Muscle layer of duodenum (tissue), 2 donors: ENCODE results near the gene CEP250.
"Not testable (repeated sequence)": the region's sequence is repeated elsewhere in the genome, so short reads cannot be mapped to it uniquely, and the experiment has no call there.

ENCODE experiments used
- H3K27ac ChIP-seq: one replicate; pipeline ENCODE4 v1.7.0; 2013; ENCODE audit warnings: mild to moderate bottlenecking, low read length
- H3K27me3 ChIP-seq: one replicate; pipeline ENCODE4 v1.7.0; 2013; ENCODE audit warnings: low read depth, mild to moderate bottlenecking, control low read depth, low read length
- H3K36me3 ChIP-seq, 2 donors: one replicate each; pipeline ENCODE4 v1.7.0; 2013; ENCODE audit warnings: low read length in 2 of 2, control low read depth in 1 of 2, mild to moderate bottlenecking in 1 of 2; ENCODE audit not compliant: insufficient read depth in 2 of 2, control insufficient read depth in 1 of 2
- H3K4me1 ChIP-seq, 2 donors: one replicate each; pipeline ENCODE4 v1.7.0; 2013; ENCODE audit warnings: low read length in 2 of 2, mild to moderate bottlenecking in 2 of 2, control low read depth in 1 of 2, moderate library complexity in 1 of 2; ENCODE audit not compliant: insufficient read depth in 2 of 2, control insufficient read depth in 1 of 2
- H3K4me3 ChIP-seq, 2 donors: one replicate each; pipeline ENCODE4 v1.7.0; 2013; ENCODE audit warnings: low read length in 2 of 2, low read depth in 1 of 2, mild to moderate bottlenecking in 1 of 2
- H3K9me3 ChIP-seq, 2 donors: one replicate each; pipeline ENCODE4 v1.7.0; 2013; ENCODE audit warnings: low read length in 2 of 2, control low read depth in 1 of 2, mild to moderate bottlenecking in 1 of 2; ENCODE audit not compliant: control insufficient read depth in 1 of 2
- donor health status: healthy.

CEP250 gene

DNA sequence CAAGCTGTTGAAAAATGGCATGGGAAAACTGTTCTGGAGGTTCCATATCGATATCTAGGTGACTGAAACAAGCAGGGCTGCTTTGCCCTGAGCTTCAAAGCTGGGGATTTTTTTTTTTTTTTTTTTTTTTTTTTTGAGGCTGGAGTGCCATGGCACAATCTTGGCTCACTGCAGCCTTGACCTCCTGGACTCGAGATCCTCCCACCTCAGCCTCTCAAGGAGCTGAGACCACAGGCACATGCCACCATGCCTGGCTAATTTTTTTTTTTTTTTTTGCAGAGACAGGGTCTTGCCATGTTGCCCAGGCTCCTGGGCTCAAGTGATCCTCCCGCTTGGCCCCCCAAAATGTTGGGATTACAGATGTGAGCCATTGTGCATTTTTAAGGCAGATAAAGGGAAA lies 97.5 kb downstream of the CEP250 start:
- Histone ChIP-seq H3K36me3 (peaks cover 57 to 85% of the 10 kb centered on the region in 2 donors), H3K9me3 (no peaks in the 10 kb centered on the region), H3K4me3 (no peak overlapping the region), H3K27me3 (no peaks in the 10 kb centered on the region), H3K4me1 (no peaks in the 10 kb centered on the region), H3K27ac (no peak overlapping the region)

DNA sequence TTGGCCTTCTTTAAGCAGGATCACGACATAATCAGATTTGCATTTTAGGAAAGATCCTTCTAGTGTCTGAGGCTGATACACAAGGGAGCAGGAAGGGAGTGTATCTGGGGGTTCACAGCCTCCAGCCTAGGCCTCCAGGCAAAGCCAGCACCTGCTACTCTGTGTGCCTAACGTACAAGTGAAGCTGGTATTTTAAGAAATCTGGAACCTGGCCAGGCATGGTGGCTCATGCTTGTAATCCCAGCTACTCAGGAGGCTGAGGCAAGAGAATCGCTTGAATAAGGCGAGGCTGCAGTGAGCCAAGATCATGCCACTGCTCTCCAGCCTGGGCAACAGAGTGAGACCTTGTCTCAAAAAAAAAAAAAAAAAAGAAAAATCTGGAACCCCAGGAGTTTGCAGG lies 100.1 kb downstream of the CEP250 start:
- not testable (repeated sequence) for H3K9me3 ChIP-seq, H3K27ac ChIP-seq, H3K4me1 ChIP-seq, H3K4me3 ChIP-seq, H3K27me3 ChIP-seq
- peaks cover 42 to 67% of the 10 kb centered on the region in 2 donors for H3K36me3 ChIP-seq

DNA sequence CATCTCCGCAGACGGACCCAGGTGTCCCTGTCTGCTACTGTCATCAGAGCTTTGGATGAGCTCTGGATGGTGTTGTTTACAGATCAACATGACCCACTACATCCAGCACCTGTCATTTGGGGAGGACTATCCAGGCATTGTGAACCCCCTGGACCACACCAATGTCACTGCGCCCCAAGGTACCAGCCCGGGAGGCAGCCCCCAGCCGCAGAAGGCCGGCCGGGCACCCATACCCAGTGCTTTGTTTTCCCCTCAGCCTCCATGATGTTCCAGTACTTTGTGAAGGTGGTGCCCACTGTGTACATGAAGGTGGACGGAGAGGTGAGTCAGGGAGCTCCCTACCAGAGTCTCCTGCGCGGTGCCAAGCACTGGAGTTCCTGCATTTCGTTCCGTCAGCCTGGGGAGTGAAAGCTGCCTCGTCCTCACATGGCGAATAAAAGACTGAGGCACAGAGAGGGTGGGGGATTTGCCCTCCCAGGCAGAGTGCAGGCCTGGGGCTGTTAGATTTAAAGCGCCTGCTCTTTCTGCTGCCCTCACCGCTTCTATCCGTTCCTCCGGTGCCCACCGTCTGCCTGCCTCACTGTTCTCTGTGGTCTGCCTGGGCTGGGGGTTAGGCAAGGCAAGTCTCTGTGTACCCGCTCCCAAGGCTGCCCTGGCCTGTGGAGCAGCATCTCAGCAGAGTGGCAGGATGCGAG lies 100.7 kb downstream of the CEP250 start:
- Histone ChIP-seq H3K9me3 (no peaks in the 10 kb centered on the region), H3K27me3 (no peaks in the 10 kb centered on the region), H3K4me3 (no peak overlapping the region), H3K4me1 (no peaks in the 10 kb centered on the region), H3K36me3 (peaks cover 39 to 61% of the 10 kb centered on the region in 2 donors), H3K27ac (no peak overlapping the region)

DNA sequence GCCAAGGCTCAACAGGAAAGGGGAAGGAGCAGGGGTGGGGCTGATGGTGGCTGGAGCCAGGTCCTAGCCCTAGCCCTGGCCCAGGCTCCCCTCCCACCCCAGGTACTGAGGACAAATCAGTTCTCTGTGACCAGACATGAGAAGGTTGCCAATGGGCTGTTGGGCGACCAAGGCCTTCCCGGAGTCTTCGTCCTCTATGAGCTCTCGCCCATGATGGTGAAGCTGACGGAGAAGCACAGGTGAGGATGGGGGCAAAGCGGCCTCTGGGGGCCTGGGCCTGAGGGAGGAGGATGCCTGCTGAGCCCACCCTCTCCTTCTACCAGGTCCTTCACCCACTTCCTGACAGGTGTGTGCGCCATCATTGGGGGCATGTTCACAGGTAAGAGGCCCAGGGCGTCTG lies 101.5 kb downstream of the CEP250 start:
- no peaks in the 10 kb centered on the region for H3K9me3 ChIP-seq
- no peaks in the 10 kb centered on the region for H3K27me3 ChIP-seq
- peaks cover 32 to 54% of the 10 kb centered on the region in 2 donors for H3K36me3 ChIP-seq
- H3K4me3 ChIP-seq = no peak overlapping the region
- H3K27ac ChIP-seq = no peak overlapping the region
- H3K4me1 ChIP-seq = no peaks in the 10 kb centered on the region

DNA sequence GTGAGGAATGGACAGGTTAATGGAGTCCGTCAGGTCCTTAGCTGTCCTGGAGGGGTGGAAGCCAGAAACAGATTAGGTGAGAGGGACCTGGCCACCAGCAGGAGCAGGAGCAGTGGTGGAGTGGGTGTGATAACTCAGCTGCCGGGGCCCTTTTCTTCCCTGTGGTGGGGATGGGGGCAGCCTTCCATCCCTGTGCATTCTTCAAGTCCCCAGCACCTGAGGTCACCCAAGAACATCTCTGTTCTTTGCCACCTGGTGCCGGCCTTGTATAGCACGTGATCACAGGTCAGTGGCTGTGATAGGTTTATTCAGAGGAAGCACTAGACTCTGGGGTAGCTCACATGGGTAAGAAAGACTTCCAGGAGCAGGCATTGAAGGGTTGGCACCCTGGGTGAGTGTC lies 103.1 kb downstream of the CEP250 start:
- Histone ChIP-seq H3K4me3 (no peak overlapping the region), H3K27me3 (no peaks in the 10 kb centered on the region), H3K27ac (no peak overlapping the region), H3K4me1 (no peaks in the 10 kb centered on the region), H3K9me3 (no peaks in the 10 kb centered on the region), H3K36me3 (peaks cover 23 to 43% of the 10 kb centered on the region in 2 donors)

DNA sequence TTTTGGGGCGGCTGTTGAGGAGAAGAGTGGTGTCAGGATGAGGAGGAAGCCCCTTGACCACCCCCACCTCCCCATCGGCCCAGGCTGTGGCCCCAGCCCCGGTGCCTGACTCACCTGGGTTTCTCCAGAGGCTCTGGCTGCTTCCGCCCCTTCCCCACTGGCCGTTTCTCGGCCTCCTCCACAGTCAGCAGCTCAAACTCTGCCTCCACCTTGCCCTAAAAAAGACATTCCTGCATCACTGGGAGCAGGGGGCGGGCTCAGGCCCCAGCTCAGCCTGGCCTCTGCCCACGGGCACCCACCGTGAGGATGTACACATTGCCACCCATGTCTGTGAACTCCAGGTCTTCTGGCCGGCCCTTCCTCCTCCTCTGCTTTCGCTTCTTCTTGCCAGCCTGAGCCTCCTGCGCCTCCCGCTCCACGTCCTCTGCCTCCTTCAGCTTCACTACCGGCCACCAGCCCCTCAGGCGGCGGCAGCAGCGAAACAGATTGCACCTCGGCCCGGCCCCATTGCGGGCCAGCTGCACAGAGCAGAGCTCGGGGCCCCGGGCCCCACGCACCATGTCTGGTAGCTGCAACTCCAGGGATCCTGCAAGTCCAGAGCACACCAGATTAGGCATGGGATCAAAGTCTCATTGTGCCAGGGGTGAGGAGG lies 103.8 kb downstream of the CEP250 start:
- Histone ChIP-seq H3K4me3 (no peak overlapping the region), H3K27ac (no peak overlapping the region), H3K9me3 (no peaks in the 10 kb centered on the region), H3K4me1 (no peaks in the 10 kb centered on the region), H3K27me3 (no peaks in the 10 kb centered on the region), H3K36me3 (peaks cover 23 to 40% of the 10 kb centered on the region in 2 donors)

DNA sequence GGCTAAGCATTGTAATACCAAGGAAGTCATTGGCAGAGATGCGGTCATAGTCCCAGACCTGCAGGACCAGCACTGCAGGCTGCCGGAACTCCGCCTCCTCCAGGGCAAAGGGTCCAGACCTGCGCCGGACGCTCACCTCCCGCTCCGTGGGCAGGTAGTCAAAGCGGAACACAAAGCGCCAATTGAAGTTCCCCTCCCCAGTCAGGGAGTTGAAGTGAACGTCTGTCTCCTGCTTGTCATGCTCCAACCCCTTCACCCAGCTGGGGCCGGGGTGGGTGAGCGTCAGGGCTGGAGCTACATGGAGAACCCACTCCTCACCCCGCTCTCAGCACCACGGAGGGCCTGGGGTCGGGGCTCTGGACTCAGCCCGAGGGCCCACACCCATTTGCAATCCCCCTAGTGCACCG lies 104.7 kb downstream of the CEP250 start:
- no peaks in the 10 kb centered on the region for H3K9me3 ChIP-seq
- H3K27ac ChIP-seq = no peak overlapping the region
- H3K4me3 ChIP-seq = no peak overlapping the region
- no peaks in the 10 kb centered on the region for H3K4me1 ChIP-seq
- H3K27me3 ChIP-seq = no peaks in the 10 kb centered on the region
- H3K36me3 ChIP-seq = peaks cover 16 to 32% of the 10 kb centered on the region in 2 donors

DNA sequence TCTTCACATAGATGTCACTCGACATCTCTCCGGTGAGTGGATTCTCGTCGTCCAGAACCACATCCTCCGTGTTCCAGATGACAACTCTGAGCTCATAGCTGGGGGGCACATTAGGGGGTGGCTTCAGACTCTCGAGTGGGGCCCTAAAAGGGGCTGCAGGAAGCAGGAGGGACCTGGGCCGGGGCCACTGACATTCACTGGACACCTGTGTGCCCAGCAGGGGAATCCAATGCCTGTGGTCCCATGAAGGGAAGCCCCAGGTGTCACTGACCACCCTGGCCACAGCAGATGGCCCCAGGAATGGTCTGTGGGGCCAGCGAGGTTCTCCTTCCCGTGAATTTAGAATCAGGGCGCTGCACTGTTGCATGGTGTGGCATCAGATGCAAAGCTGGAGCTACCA lies 105.1 kb downstream of the CEP250 start:
- Histone ChIP-seq H3K4me3 (no peak overlapping the region), H3K4me1 (no peaks in the 10 kb centered on the region), H3K27ac (no peak overlapping the region), H3K9me3 (no peaks in the 10 kb centered on the region), H3K36me3 (peaks cover 12 to 27% of the 10 kb centered on the region in 2 donors), H3K27me3 (no peaks in the 10 kb centered on the region)

DNA sequence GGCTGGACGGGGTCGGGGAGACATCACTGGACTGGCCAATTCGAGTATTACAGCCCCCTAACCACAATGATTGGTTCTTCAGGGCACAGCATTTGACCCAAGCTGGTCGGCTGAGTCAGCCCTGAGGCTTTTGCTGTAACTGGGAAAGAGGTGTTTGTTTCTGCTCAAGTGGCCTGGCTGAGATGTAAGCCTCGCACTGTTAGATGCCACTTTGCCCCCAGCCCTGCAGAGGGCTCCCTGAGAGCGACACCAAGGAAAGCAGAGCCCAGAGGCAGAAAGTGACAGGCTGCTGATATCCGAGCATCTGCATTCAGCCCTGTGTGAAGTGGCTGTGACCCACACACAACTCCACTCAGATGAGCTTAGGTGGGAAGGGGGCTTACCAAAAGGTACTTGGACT lies 105.9 kb downstream of the CEP250 start:
- Histone ChIP-seq H3K27ac (no peak overlapping the region), H3K4me1 (no peaks in the 10 kb centered on the region), H3K36me3 (peaks cover 9 to 20% of the 10 kb centered on the region in 2 donors), H3K4me3 (no peak overlapping the region), H3K27me3 (no peaks in the 10 kb centered on the region), H3K9me3 (no peaks in the 10 kb centered on the region)

DNA sequence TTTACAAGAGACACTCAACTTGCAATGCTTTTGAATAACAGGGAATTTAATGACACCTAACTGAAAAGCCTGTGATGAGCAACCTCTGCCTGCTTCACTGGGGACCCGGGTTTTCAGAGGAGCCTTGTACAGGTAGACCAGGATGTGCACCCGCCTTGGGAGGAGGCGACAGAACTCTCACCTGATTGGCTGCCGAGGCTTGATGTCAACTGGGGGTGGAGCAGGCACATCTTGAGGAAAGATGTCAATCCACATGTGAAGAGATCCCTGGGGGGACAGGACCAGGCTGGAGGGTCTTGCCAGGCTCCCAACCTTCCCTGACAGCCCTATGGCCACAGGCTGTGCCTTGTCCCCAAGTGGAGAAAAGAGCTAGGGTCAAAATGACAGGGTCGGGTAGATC lies 106.3 kb downstream of the CEP250 start:
- no peaks in the 10 kb centered on the region for H3K9me3 ChIP-seq
- no peaks in the 10 kb centered on the region for H3K27me3 ChIP-seq
- no peak overlapping the region for H3K4me3 ChIP-seq
- H3K27ac ChIP-seq = no peak overlapping the region
- peaks cover 5 to 16% of the 10 kb centered on the region in 2 donors for H3K36me3 ChIP-seq
- no peaks in the 10 kb centered on the region for H3K4me1 ChIP-seq

DNA sequence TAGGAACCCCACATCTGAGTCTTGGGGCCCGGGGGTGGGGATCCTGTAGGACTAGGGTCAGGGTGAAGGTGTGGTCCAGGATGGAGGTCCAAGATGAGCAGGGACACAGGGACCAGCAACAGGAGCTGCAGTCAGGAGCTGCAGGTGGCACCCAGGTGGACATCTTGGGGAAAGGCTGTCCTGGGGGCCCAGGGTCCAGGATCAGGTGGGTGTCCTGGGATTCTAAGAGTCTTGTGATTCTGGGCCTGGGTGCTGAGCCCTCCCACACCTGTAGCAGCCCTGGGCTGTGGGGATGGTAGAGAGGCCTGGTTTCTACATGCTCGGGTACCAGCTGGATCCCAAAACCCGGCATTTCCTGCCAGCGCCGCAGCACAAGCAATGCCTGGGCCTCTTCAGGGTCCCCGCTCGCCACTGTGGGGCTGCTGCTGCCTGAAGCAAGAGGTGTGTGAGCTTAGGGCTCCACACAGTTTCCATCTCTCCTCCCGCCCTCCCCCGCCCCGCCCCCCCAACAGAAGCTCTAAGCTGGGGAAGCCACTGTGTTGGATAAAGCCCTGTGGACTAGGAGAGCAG lies 107.2 kb downstream of the CEP250 start:
- Histone ChIP-seq H3K36me3 (peaks cover 0 to 6% of the 10 kb centered on the region in 2 donors), H3K4me1 (no peaks in the 10 kb centered on the region), H3K27ac (no peak overlapping the region), H3K27me3 (no peaks in the 10 kb centered on the region), H3K9me3 (no peaks in the 10 kb centered on the region), H3K4me3 (no peak overlapping the region)
